GM12878 (cell line): Measurements from ENCODE around the gene OR7A10. TPM values are rescaled to one million over a fixed set of nuclear protein-coding genes. Genes with fewer than 3 reads are reported as not detected.

Experiments
- ATAC-seq: fragments of 200-7000 bp; cut with Tn5 transposase; 3 replicates; pipeline ENCODE4 v1.9.1; 2020; ENCODE audit warnings: mild to moderate bottlenecking, moderate library complexity
- BruUV-seq: library from RNA; stranded (reverse); fragments of 400-500 nt; replicated peaks from 2 replicates; lab custom pipeline; 2021; lab: Mats Ljungman, UMichigan
- CTCF ChIA-PET: fragments of 300-600 bp; sonication (Branson Sonifier 250); formaldehyde crosslinking; extraction: SDS; loops from one replicate; lab custom pipeline; 2021; ENCODE audit warnings: inconsistent platforms; lab: Yijun Ruan, JAX
- POLR2A ChIA-PET: fragments of 350-600 bp; formaldehyde crosslinking; extraction: SDS; loops from one replicate; lab custom pipeline; 2021; ENCODE audit warnings: inconsistent platforms; lab: Charles Lee
- RAD21 ChIA-PET: fragments of 300-600 bp; sonication (Branson Sonifier 250); formaldehyde crosslinking; loops from one replicate; lab custom pipeline; 2023; ENCODE audit warnings: antibody characterized with exemption; ENCODE audit not compliant: unreplicated experiment; lab: Charles Lee
- SMC1A ChIA-PET: fragments of 300-600 bp; sonication (Branson Sonifier 250); formaldehyde crosslinking; loops from one replicate; lab custom pipeline; 2023; ENCODE audit not compliant: unreplicated experiment, uncharacterized antibody; lab: Charles Lee
- DNase-seq: peaks from one replicate; pipeline ENCODE4 v3.0.0-alpha.2; 2011; ENCODE audit warnings: low read depth, low spot score
- FAIRE-seq: peaks from 3 replicates; lab custom pipeline; 2011; peaks lifted over from hg19 to GRCh38; lab: Jason Lieb, UNC
- H2AFZ ChIP-seq: 2 replicates; pipeline ENCODE4 v1.6.0; 2011; ENCODE audit warnings: low read depth, low read length, control low read depth; ENCODE audit not compliant: control insufficient read depth
- H3K27ac ChIP-seq: 2 replicates; pipeline ENCODE4 v1.5.1; 2011; ENCODE audit warnings: control low read depth; ENCODE audit not compliant: control insufficient read depth, insufficient read depth
- H3K27me3 ChIP-seq, 2 experiments: replicated peaks in 1 of 2; 2 replicates each; pipeline versions ENCODE4 v1.6.0 to v1.6.1; 2011; ENCODE audit warnings: low read length in 1 of 2; ENCODE audit not compliant: control insufficient read depth in 2 of 2, insufficient read depth in 2 of 2
- H3K36me3 ChIP-seq, 2 experiments: 2 replicates each; pipeline ENCODE4 v1.5.1; 2011; ENCODE audit warnings: low read length in 1 of 2; ENCODE audit not compliant: control insufficient read depth in 2 of 2, insufficient read depth in 2 of 2
- H3K4me1 ChIP-seq: 2 replicates; pipeline ENCODE4 v1.6.1; 2011; ENCODE audit warnings: mild to moderate bottlenecking, low read length, moderate library complexity, mixed read lengths; ENCODE audit not compliant: control insufficient read depth, insufficient read depth
- H3K4me2 ChIP-seq: 2 replicates; pipeline ENCODE4 v1.6.0; 2011; ENCODE audit warnings: control low read depth; ENCODE audit not compliant: control insufficient read depth, insufficient read depth
- H3K4me3 ChIP-seq: fragments of 200-600 bp; sonication (generic); 2 replicates; pipeline ENCODE4 v1.5.1; 2016
- H3K79me2 ChIP-seq: 2 replicates; pipeline ENCODE4 v1.6.0; 2011; ENCODE audit warnings: low read length; ENCODE audit not compliant: control insufficient read depth, insufficient read depth
- H3K9ac ChIP-seq: 2 replicates; pipeline ENCODE4 v1.8.0; 2011; ENCODE audit warnings: low read length, control low read depth, mixed read lengths; ENCODE audit not compliant: control insufficient read depth, insufficient read depth
- H3K9me3 ChIP-seq: replicated peaks from 3 replicates; pipeline ENCODE4 v1.5.1; 2011; ENCODE audit warnings: mild to moderate bottlenecking, low read length; ENCODE audit not compliant: control insufficient read depth, insufficient read depth
- H4K20me1 ChIP-seq: 2 replicates; pipeline ENCODE4 v1.6.0; 2011; ENCODE audit not compliant: control insufficient read depth, insufficient read depth
- CTCF ChIP-seq, 3 experiments: IDR thresholded peaks in 2 of 3; conservative IDR thresholded peaks in 1 of 3; 2 replicates each; pipeline ENCODE4 v1.5.1; 2011; ENCODE audit warnings: low read depth in 3 of 3, low read length in 3 of 3, mild to moderate bottlenecking in 3 of 3, control low read depth in 2 of 3, moderate library complexity in 2 of 3, inconsistent platforms in 1 of 3, mixed read lengths in 1 of 3; ENCODE audit not compliant: control insufficient read depth in 2 of 3, insufficient read depth in 1 of 3; ENCODE audit errors: extremely low read depth in 1 of 3
- IRF5 ChIP-seq: fragments of 450-650 bp; IDR thresholded peaks from 2 replicates; pipeline ENCODE4 v1.6.1; 2017; ENCODE audit warnings: borderline replicate concordance
- JUNB ChIP-seq: IDR thresholded peaks from 2 replicates; pipeline ENCODE4 v1.6.1; 2016; ENCODE audit warnings: antibody characterized with exemption, mild to moderate bottlenecking
- MAX ChIP-seq: IDR thresholded peaks from 2 replicates; pipeline ENCODE4 v1.6.1; 2012; ENCODE audit warnings: low read depth, low read length, improper control_type of control experiment
- NFYB ChIP-seq: IDR thresholded peaks from 2 replicates; pipeline ENCODE4 v1.6.1; 2011; ENCODE audit warnings: low read depth, mild to moderate bottlenecking, low read length, improper control_type of control experiment, moderate library complexity; ENCODE audit not compliant: insufficient read depth
- PRDM15 ChIP-seq: fragments of 450-650 bp; formaldehyde crosslinking; IDR thresholded peaks from 2 replicates; pipeline ENCODE4 v1.4.0; 2020; ENCODE audit warnings: mild to moderate bottlenecking, moderate library complexity
- SMARCA5 ChIP-seq: fragments of 450-650 bp; IDR thresholded peaks from 2 replicates; pipeline ENCODE4 v1.6.1; 2017; ENCODE audit warnings: mild to moderate bottlenecking
- SRF ChIP-seq, 2 experiments: IDR thresholded peaks; 2 replicates each; pipeline ENCODE4 v1.6.1; 2011; ENCODE audit warnings: low read depth in 2 of 2, low read length in 2 of 2, mild to moderate bottlenecking in 1 of 2, moderate library complexity in 1 of 2
- SUPT20H ChIP-seq: IDR thresholded peaks from 2 replicates; pipeline ENCODE4 v1.6.1; 2011; ENCODE audit warnings: low read depth, mild to moderate bottlenecking, low read length, moderate library complexity, borderline replicate concordance; ENCODE audit not compliant: control insufficient read depth
- TAF1 ChIP-seq: IDR thresholded peaks from 2 replicates; pipeline ENCODE4 v1.6.1; 2011; ENCODE audit warnings: mild to moderate bottlenecking, low read depth, low read length, borderline replicate concordance
- ZZZ3 ChIP-seq: IDR thresholded peaks from 2 replicates; pipeline ENCODE4 v1.6.1; 2011; ENCODE audit warnings: low read depth; ENCODE audit not compliant: control insufficient read depth, insufficient read length
- WGBS: methylation state at CpG from one replicate; pipeline ENCODE4 v1.1.6; 2016; ENCODE audit warnings: low lambda C conversion rate; ENCODE audit not compliant: insufficient replicate concordance, insufficient coverage; ENCODE audit errors: missing lambda C conversion rate; 5-methylcytosine and 5-hydroxymethylcytosine counted together
- in situ Hi-C: fragments of 300-500 bp; cut with MboI; formaldehyde crosslinking; loops from 9 replicates; pipeline ENCODE4 v1.14.3; 2018; ENCODE audit warnings: mixed read lengths
- intact Hi-C: fragments of 100-400 bp; cut with micrococcal nuclease; formaldehyde crosslinking; loops from one replicate; pipeline ENCODE4 v1.14.2; 2022; ENCODE audit not compliant: unreplicated experiment
- polyA plus RNA-seq, 11 experiments: library from polyadenylated mRNA; depleted of rRNA in 4 of 11; unstranded in 6 of 11; stranded (reverse) in 5 of 11; fragments of >200 nt; fragmentation: Nextera tagmentation in 4 of 11; fragmentation: Illumina TruSeq in 1 of 11; extraction: Ambion mirVana in 4 of 11; extraction: Trizol in 1 of 11; gene quantifications; 1 replicate in 1 of 11; 2 replicates in 10 of 11; pipeline versions ENCODE4 v1.2.1 to v1.2.3, GENCODE V29; 2011 to 2016; ENCODE audit warnings: inconsistent platforms in 2 of 11, missing spikeins in 2 of 11, low read depth in 1 of 11
- total RNA-seq, 4 experiments: library from RNA; depleted of rRNA in 3 of 4; stranded (reverse); fragments of >200 nt in 3 of 4; fragmentation: Illumina TruSeq in 1 of 4; extraction: Trizol in 1 of 4; gene quantifications; 2 replicates each; pipeline versions ENCODE4 v1.2.1 to v1.2.3, GENCODE V29; 2013 to 2021
- TF ChIP-seq, protein P1 (sequence below): fragments of 450-650 bp; IDR thresholded peaks from 2 replicates; pipeline ENCODE4 v1.6.1; 2016; ENCODE audit warnings: mild to moderate bottlenecking

The OR7A10 gene
- total and polyA plus RNA-seq, 10 of the 15 experiments (the other 5 are each of a cell fraction or from before 2014, with no cell fraction given) = not detected

DNA sequence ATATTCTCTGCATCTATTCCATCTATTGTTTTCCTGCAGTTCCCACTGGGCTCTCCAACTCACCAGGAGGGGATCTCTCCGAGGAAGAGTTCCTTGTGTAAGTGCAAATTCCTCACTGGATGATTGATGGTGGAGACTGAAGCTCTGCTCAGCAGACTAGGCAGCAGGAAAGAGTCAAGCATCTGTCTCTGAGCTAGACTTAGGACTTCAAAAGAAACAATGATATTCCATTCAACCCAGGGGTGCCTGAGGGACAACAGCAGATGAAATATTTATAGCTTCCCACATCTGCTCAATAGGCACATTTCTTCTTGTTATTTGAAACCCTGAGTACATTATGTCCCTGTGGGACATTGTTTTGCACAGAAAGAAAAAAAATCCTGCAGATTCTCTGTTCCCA, 13.7 kb downstream of the OR7A10 start, which contains the start of the genes OR7A5 and OR7C1 (continued):
- TF ChIP-seq, protein P1, sequence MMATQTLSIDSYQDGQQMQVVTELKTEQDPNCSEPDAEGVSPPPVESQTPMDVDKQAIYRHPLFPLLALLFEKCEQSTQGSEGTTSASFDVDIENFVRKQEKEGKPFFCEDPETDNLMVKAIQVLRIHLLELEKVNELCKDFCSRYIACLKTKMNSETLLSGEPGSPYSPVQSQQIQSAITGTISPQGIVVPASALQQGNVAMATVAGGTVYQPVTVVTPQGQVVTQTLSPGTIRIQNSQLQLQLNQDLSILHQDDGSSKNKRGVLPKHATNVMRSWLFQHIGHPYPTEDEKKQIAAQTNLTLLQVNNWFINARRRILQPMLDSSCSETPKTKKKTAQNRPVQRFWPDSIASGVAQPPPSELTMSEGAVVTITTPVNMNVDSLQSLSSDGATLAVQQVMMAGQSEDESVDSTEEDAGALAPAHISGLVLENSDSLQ = no peak
- no peak for TF ChIP-seq NFYB

DNA sequence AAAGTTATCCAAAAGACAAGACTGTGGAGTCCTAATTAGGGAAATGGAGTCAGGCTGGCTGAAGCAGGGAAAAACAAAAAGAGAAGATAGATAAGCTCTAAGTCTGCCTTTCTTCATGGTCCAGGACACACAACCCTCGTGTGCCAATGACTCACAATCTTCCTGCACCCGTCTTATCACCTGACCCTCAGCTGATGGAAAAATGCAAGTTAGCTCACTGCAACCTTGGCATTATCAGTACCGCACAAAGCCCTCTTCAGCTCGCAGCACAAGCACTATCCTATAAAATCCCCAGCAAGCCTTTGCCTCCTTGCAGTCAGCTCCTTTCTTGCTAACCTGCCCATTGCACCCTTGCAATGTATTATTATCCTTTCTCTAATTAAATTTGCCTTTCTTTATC, 18.0 kb downstream of the OR7A10 start:
- no TSS peak for BruUV-seq
- ChIA-PET CTCF (interaction anchor here (0.6 kb wide), 1 partner anchor 276 kb away, joined by 3 read pairs; no protein-coding TSS in a partner anchor), SMC1A (no interaction called here), POLR2A (no interaction called here), RAD21 (interaction anchor here (1.2 kb wide), 1 partner anchor 259 kb away, joined by 3 read pairs; the partner anchor contains the start of gene NDUFB7)
- no peak overlapping the region for H3K4me3 ChIP-seq
- no peak overlapping the region for H3K9ac ChIP-seq
- DNase-seq (no peak), FAIRE-seq (no peak), ATAC-seq (no peak)
- no peak overlapping the region for H2AFZ ChIP-seq
- no peak overlapping the region for H3K4me2 ChIP-seq
- H3K9me3 ChIP-seq = no peaks in the 10 kb centered on the region
- in situ Hi-C loops (no loop called here), intact Hi-C loops (no loop called here)
- no peak overlapping the region for H3K27ac ChIP-seq
- TF ChIP-seq JUNB = no peak
- no peak for TF ChIP-seq TAF1
- TF ChIP-seq CTCF (IDR thresholded peaks at IDR 0.05 in 2 of 3, conservative IDR thresholded peaks at IDR 0.05 in 1 of 3; ENCODE audit: control insufficient read depth in 2 of 3, extremely low read depth in 1 of 3, insufficient read depth in 1 of 3, low read depth in 3 of 3, low read length in 3 of 3) = no peak
- no peak for TF ChIP-seq PRDM15
- TF ChIP-seq SMARCA5 = no peak
- TF ChIP-seq ZZZ3 = no peak
- no peak for TF ChIP-seq MAX
- no peak for TF ChIP-seq IRF5
- no peak for TF ChIP-seq SUPT20H
- TF ChIP-seq SRF (IDR thresholded peaks at IDR 0.05; ENCODE audit: low read depth in 2 of 2, low read length in 2 of 2) = no peak
- H4K20me1 ChIP-seq = no peaks in the 10 kb centered on the region
- WGBS = 0% methylated on average over 4 of the region's 4 CpGs
- no peaks in the 10 kb centered on the region for H3K79me2 ChIP-seq
- no peaks in the 10 kb centered on the region; a peak in 1 of 4 replicates for H3K27me3 ChIP-seq
- H3K4me1 ChIP-seq = no peaks in the 10 kb centered on the region
- H3K36me3 ChIP-seq = no peaks in the 10 kb centered on the region
